Caco-2 (cell line): ENCODE data around the gene ST6GAL1. TPM values are rescaled to one million over a fixed set of nuclear protein-coding genes. Genes with fewer than 3 reads are reported as not detected.
"Not testable (repeated sequence)": the region's sequence is repeated elsewhere in the genome, so short reads cannot be mapped to it uniquely, and the experiment has no call there.

ENCODE experiments used
- BruUV-seq: library from RNA; stranded (reverse); fragments of 400-500 nt; replicated peaks from 2 replicates; lab custom pipeline; 2021; lab: Mats Ljungman, UMichigan
- CTCF ChIA-PET: fragments of 300-600 bp; sonication (Branson Sonifier 250); formaldehyde crosslinking; loops from one replicate; lab custom pipeline; 2022; ENCODE audit warnings: antibody characterized with exemption; lab: Charles Lee
- POLR2A ChIA-PET: fragments of 300-600 bp; sonication (Branson Sonifier 250); formaldehyde crosslinking; loops from one replicate; lab custom pipeline; 2022; ENCODE audit warnings: antibody characterized with exemption; lab: Charles Lee
- DNase-seq, 2 experiments: peaks; one replicate each; pipeline versions ENCODE4 v3.0.0 to v3.0.0-alpha.2; 2020 to 2022
- H3K27me3 ChIP-seq: replicated peaks from 2 replicates; pipeline ENCODE4 v1.6.0; 2011; ENCODE audit warnings: low read length; ENCODE audit not compliant: control insufficient read depth, insufficient read depth
- H3K36me3 ChIP-seq: 2 replicates; pipeline ENCODE4 v1.5.1; 2011; ENCODE audit warnings: low read length; ENCODE audit not compliant: control insufficient read depth, insufficient read depth
- H3K4me1 ChIP-seq: fragments of 250-450 bp; sonication (Bioruptor Pico); 2 replicates; pipeline ENCODE4 v1.5.1; 2020; ENCODE audit warnings: mild to moderate bottlenecking
- H3K4me3 ChIP-seq: 2 replicates; pipeline ENCODE4 v1.5.1; 2011; ENCODE audit warnings: low read depth, mild to moderate bottlenecking, control low read depth, low read length
- H3K9me3 ChIP-seq: fragments of 250-450 bp; sonication (Bioruptor Pico); 2 replicates; pipeline ENCODE4 v1.5.1; 2020; ENCODE audit warnings: mild to moderate bottlenecking, moderate library complexity
- H3K27ac Mint-ChIP-seq: one replicate; pipeline ENCODE4 v1.8.0; 2022; ENCODE audit warnings: mixed read lengths; ENCODE audit not compliant: unreplicated experiment
- H3K27me3 Mint-ChIP-seq: one replicate; pipeline ENCODE4 v1.8.0; 2022; ENCODE audit warnings: mixed read lengths; ENCODE audit not compliant: insufficient read depth, unreplicated experiment
- H3K36me3 Mint-ChIP-seq: one replicate; pipeline ENCODE4 v1.8.0; 2022; ENCODE audit warnings: mild to moderate bottlenecking, mixed read lengths; ENCODE audit not compliant: insufficient read depth, unreplicated experiment
- H3K4me1 Mint-ChIP-seq: one replicate; pipeline ENCODE4 v1.8.0; 2022; ENCODE audit warnings: low read depth, mixed read lengths; ENCODE audit not compliant: unreplicated experiment
- H3K4me3 Mint-ChIP-seq: one replicate; pipeline ENCODE4 v1.8.0; 2022; ENCODE audit warnings: mild to moderate bottlenecking, moderate library complexity, mixed read lengths; ENCODE audit not compliant: unreplicated experiment
- H3K9me3 Mint-ChIP-seq: one replicate; pipeline ENCODE4 v1.8.0; 2022; ENCODE audit warnings: mixed read lengths; ENCODE audit not compliant: unreplicated experiment
- CTCF ChIP-seq, 2 experiments: fragments of 200-600 bp in 1 of 2; IDR thresholded peaks; 1 replicate in 1 of 2; 2 replicates in 1 of 2; pipeline versions ENCODE4 v1.5.1 to v1.8.0; 2011 to 2022; ENCODE audit warnings: antibody characterized with exemption in 1 of 2, control low read depth in 1 of 2, inconsistent platforms in 1 of 2, low read depth in 1 of 2, low read length in 1 of 2, mild to moderate bottlenecking in 1 of 2, moderate library complexity in 1 of 2; ENCODE audit not compliant: insufficient read depth in 1 of 2, severe bottlenecking in 1 of 2, unreplicated experiment in 1 of 2
- intact Hi-C: fragments of 100-400 bp; cut with micrococcal nuclease; formaldehyde crosslinking; loops from one replicate; pipeline ENCODE4 v1.10.0; 2022; ENCODE audit not compliant: unreplicated experiment
- total RNA-seq: library from RNA; stranded (reverse); gene quantifications from 2 replicates; pipeline ENCODE4 v1.2.3, GENCODE V29; 2022

ST6GAL1 gene
- total RNA-seq, 1 experiment from 2014 or later = 34.6 TPM

GRCh38 chr3:187006864-187007630, 76.7 kb downstream of the ST6GAL1 start:
- no peaks in the 10 kb centered on the region for H3K27me3 ChIP-seq
- no peaks in the 10 kb centered on the region for H3K9me3 Mint-ChIP-seq
- intact Hi-C loops = no loop called here
- no peaks in the 10 kb centered on the region for H3K27me3 Mint-ChIP-seq
- H3K4me3 Mint-ChIP-seq = no peak overlapping the region
- H3K27ac Mint-ChIP-seq = no peak overlapping the region
- no peak for TF ChIP-seq CTCF (IDR thresholded peaks at IDR 0.05; ENCODE audit: insufficient read depth in 1 of 2, low read depth in 1 of 2, low read length in 1 of 2, severe bottlenecking in 1 of 2, unreplicated experiment in 1 of 2)
- no TSS peak for BruUV-seq
- no peaks in the 10 kb centered on the region for H3K36me3 Mint-ChIP-seq
- DNase-seq = no peak
- peaks cover 7% of the 10 kb centered on the region; the same call in 1 of the 2 replicates for H3K4me1 ChIP-seq
- no peaks in the 10 kb centered on the region for H3K9me3 ChIP-seq
- H3K4me3 ChIP-seq = no peak overlapping the region
- CTCF ChIA-PET = no interaction called here
- H3K4me1 Mint-ChIP-seq = peaks cover 6% of the 10 kb centered on the region
- POLR2A ChIA-PET = no interaction called here
- no peaks in the 10 kb centered on the region for H3K36me3 ChIP-seq

- H3K27ac Mint-ChIP-seq, H3K4me1 ChIP-seq, H3K27me3 ChIP-seq, H3K36me3 ChIP-seq, DNase-seq, POLR2A ChIA-PET, H3K9me3 Mint-ChIP-seq, H3K9me3 ChIP-seq, H3K4me1 Mint-ChIP-seq, intact Hi-C loops, H3K27me3 Mint-ChIP-seq, H3K36me3 Mint-ChIP-seq, BruUV-seq, H3K4me3 ChIP-seq, CTCF ChIA-PET, H3K4me3 Mint-ChIP-seq: not testable (repeated sequence)
These were observed 80.1 kb downstream of the ST6GAL1 start for GRCh38 chr3:187010382-187010781.

GRCh38 chr3:187011915-187012314, 81.6 kb downstream of the ST6GAL1 start:
- no peak overlapping the region for H3K27ac Mint-ChIP-seq
- POLR2A ChIA-PET = no interaction called here

More at GRCh38 chr3:187011915-187012314, 81.6 kb downstream of the ST6GAL1 start:
- CTCF ChIA-PET = interaction anchor here (0.6 to 0.8 kb wide), 3 partner anchors 50 to 423 kb away, joined by 3 read pairs; partner anchors contain the start of gene RPL39L
- intact Hi-C loops = no loop called here
- Mint-ChIP-seq H3K27me3 (no peaks in the 10 kb centered on the region), H3K4me3 (no peak overlapping the region), H3K9me3 (no peaks in the 10 kb centered on the region), H3K36me3 (no peaks in the 10 kb centered on the region), H3K4me1 (no peaks in the 10 kb centered on the region)
- H3K27me3 ChIP-seq = no peaks in the 10 kb centered on the region
- no peak for DNase-seq
- no peak for TF ChIP-seq CTCF (IDR thresholded peaks at IDR 0.05; ENCODE audit: insufficient read depth in 1 of 2, low read depth in 1 of 2, low read length in 1 of 2, severe bottlenecking in 1 of 2, unreplicated experiment in 1 of 2)
- H3K36me3 ChIP-seq = no peaks in the 10 kb centered on the region
- no peaks in the 10 kb centered on the region for H3K9me3 ChIP-seq
- peaks cover 7% of the 10 kb centered on the region; the same call in 1 of the 2 replicates for H3K4me1 ChIP-seq
- no TSS peak for BruUV-seq
- H3K4me3 ChIP-seq = no peak overlapping the region
